Measurements from ENCODE around the gene LCN10. TPM values are rescaled to one million over a fixed set of nuclear protein-coding genes. Genes with fewer than 3 reads are reported as not detected.

Gene LCN10
- total RNA-seq, result under 0.01 TPM in 1 of 2 replicates, not detected in the other

DNA sequence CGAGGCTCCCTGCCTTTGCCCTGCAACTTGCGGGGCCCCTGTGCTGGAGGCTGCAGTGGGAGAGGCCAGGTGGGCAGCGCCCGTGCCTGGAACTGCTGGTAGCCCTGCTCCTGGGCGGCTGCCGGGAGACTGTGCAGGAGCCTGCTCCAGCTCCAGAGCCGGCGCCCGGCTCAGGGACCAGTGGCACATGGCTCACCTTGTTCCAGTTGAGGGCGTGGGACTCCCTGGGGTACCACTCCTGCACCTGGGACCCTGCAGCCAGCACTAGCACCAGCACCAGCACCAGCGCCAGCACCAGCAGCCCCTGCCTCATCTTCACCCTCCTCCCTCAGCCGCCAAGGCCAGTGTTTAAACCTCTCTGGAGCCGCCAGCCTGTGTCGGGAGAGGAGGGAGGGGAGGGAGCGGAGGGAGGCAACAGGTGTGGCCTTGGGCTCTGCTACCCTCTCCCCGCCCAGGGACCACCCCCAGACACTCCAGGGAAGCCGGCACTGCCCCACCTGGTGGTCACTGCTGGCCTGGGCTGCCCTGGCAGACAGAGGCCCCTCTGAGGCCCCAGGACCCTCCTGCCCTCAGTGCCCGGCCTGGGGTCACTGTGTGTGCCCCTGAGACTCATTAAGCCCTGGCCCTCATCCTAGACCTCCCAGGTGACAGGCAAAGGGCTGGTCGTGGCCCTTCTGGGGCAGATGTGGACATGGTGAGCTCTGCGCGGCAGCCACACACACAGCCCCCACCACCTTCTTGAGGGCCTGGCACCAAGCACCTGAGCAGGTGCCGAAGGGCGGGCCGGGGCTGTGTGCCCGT lies at the start of gene LCN10:
TSS of gene LCN10 (minus strand) at position 350 of the 801 bp plus-strand sequence. CDS start at position 313, 37 bp downstream.

DNA sequence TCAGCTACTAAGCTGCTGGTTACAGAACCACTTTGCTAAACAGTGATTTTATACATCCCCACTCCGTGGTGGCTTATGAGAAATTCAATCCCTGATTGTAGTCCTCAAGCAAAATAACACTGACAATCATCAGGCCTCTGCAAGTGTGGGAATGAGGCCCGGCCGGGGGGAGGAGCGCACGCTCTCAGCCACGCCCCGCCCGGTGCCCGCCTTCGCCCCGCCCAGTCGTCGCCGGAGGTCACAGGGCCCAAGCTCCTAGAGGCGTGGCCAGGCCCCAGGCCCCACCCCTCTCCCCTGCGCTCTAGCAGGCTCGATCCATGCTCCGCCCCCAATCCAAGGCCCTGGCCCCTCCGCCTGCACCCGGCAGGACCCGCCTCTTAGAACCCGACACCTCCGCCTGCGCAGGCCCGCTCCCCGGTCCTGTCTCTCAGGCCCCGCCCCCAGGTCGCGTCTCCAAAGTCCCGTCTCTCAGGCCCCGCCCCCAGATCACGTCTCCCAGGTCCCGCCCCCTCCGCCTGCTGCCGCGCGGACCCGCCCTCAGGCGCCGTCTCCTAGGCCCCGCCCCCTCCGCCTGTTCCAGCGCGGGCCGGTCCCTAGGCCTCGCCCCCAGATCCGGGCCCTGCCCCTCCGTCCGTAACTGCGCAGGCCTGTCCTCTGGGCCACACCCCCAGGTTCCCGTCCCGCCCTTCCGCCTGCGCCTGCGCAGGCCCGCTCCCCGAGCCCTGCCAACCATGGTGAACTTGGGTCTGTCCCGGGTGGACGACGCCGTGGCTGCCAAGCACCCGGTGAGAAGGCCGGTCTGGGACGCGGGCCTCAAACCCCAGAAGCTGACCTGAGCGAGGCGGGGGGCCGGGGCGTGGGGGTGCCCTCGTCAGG lies 48.1 kb upstream of the LCN10 start, which contains the start of gene TMEM141:
TSS of gene TMEM141 (plus strand) at position 705 of the 876 bp plus-strand sequence. CDS start at position 732, 27 bp downstream.

GRCh38 chr9:136764301-136764891 lies 21.7 kb upstream of the LCN10 start, which contains the start of gene LCN15:
Gene LCN15, minus strand, starts transcription at chr9:136764518. Its CDS starts 30 bp downstream, at chr9:136764488.

GRCh38 chr9:136748201-136748600 lies 5.5 kb upstream of the LCN10 start, which contains the start of gene LCN6:
Gene LCN6, minus strand, starts transcription at chr9:136748525. Its CDS starts 42 bp downstream, at chr9:136748483.

DNA sequence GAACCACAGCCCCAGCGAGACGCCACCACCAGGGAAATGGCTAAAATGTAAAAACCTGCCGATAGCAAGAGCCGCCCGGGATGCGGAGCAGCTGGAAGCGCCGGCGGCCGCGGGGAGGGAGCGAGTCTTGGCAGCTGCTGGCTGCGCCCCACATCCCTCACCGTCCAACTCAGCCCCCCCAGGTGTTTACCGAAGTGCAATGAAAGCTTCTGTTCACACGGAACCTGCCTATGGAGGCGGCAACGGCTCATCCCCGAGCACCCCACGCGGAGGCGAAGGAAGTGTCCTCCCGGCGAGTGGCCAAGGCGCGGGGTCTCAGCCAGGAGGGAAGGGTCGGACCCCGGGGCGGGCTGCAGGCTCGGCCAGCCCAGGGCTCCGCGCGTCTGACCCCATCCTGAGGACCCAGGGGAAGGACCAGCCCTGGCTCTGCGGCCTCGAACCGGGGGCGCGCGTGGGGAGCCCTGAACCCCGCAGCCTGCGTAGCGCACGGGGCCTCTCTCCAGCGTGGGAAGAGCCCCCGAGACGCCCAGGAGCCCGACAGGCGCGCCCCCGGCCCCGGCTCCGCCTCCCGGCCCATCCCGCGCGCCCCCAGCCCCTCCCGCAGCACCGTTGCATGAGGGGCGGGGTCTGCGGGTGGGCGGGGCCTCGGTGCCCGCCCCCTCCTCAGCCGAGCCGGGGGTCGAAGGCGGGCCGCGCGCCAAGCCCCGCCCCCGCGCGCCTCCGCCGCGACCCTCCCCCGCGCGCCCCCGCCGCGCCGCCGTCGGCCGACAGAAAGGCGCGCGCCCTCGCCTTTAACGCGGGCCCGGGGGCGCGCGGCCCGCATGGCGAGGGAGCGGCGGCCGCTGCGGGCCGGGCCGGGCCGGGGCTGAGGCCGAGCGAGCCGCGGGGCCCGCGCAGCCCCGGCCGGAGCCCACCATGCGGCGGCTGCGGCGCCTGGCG lies 30.7 kb downstream of the LCN10 start, which contains the start of gene DIPK1B:
TSS of gene DIPK1B (plus strand) at position 822 of the 939 bp plus-strand sequence. CDS start at position 916, 94 bp downstream.

Other genes with a start within 250 kb of the LCN10 start
- gene NOTCH1, start 196.9 kb downstream of the LCN10 start, total RNA-seq, result 123 and 222 TPM in 2 replicates
- 13.2 and 23.9 TPM in 2 replicates for gene EGFL7, start 80.0 kb downstream of the LCN10 start, total RNA-seq
- 54.1 and 69.6 TPM in 2 replicates for gene AGPAT2, start 55.5 kb downstream of the LCN10 start, total RNA-seq
- 0.43 and 5.3 TPM in 2 replicates for gene DIPK1B, start 30.4 kb downstream of the LCN10 start, total RNA-seq
- gene LCN6, start 5.6 kb upstream of the LCN10 start, total RNA-seq, result not detected in 2 replicates
- not detected in 2 replicates for gene LCN8, start 15.3 kb upstream of the LCN10 start, total RNA-seq
- under 0.01 TPM in 1 of 2 replicates, not detected in the other for gene LCN15, start 21.6 kb upstream of the LCN10 start, total RNA-seq
- 145 and 153 TPM in 2 replicates for gene TMEM141, start 48.4 kb upstream of the LCN10 start, total RNA-seq
- gene CCDC183, start 53.4 kb upstream of the LCN10 start, total RNA-seq, result 0.43 TPM in 1 of 2 replicates, not detected in the other
- gene RABL6, start 65.0 kb upstream of the LCN10 start, total RNA-seq, result 46.5 and 65.9 TPM in 2 replicates
- 1.1 and 1.7 TPM in 2 replicates for gene AJM1, start 99.5 kb upstream of the LCN10 start, total RNA-seq
- 64.6 and 90.8 TPM in 2 replicates for gene PHPT1, start 106.5 kb upstream of the LCN10 start, total RNA-seq
- 1.1 and 1.9 TPM in 2 replicates for gene MAMDC4, start 109.4 kb upstream of the LCN10 start, total RNA-seq
- 188 and 239 TPM in 2 replicates for gene EDF1, start 123.4 kb upstream of the LCN10 start, total RNA-seq
- gene TRAF2, start 143.6 kb upstream of the LCN10 start, total RNA-seq, result 10.4 and 14.5 TPM in 2 replicates
- 168 and 235 TPM in 2 replicates for gene FBXW5, start 201.8 kb upstream of the LCN10 start, total RNA-seq
- not detected in 2 replicates for gene C8G, start 202.3 kb upstream of the LCN10 start, total RNA-seq
- gene LCN12, start 209.3 kb upstream of the LCN10 start, total RNA-seq, result 1.2 TPM in 1 of 2 replicates, not detected in the other
- not detected in 2 replicates for gene PTGDS, start 234.6 kb upstream of the LCN10 start, total RNA-seq
- gene LCNL1, start 240.1 kb upstream of the LCN10 start, total RNA-seq, result not detected in 2 replicates
- 16.4 and 21.4 TPM in 2 replicates for gene PAXX, start 249.5 kb upstream of the LCN10 start, total RNA-seq